Measurements from ENCODE around the gene MMD.

Gene MMD

DNA sequence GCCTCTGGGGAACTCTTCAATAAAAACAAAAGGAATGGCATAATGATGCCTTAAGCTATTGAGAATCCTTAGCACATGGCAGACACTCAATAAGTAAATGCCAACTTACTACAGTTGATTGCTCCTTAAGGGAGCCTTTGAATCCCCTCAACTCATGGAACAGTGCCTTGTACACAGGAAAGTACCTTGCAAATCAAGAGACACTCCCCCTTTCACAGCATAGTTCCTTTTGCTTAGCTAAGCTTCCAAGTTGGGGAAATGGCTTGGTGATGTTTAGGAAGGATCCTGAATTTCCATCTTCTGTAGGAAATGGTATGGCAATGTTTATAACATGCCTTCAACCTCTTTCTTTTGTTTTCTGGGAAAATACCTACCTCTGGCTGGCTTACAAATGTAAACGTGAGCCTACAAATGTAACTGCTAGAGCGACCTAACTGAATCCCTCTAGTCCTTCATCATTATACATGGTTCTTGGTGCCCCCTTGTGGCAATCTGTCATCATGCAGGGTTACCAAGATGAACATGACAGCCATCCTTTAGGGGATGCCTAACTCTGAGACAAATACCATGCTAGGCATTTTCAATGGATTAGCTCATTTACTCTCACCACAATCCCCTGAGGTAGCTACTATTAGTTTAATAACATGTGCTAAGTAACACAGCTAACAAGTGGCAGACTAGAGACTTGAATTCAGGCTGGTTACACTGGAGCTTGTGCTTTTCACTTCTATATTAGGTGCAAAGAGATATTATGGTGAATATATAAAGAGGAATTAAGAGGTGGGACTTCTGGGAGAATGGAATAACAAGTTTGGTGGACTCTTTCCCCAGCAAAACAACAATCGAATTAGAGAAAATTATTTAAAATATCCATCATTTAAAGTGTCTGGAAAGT, 65.0 kb downstream of the MMD start:
- peak; percentile 8 for DNase-seq (ENCODE audit: low read depth, low spot score)

GRCh38 chr17:55354941-55355340, 66.7 kb downstream of the MMD start:
- DNase-seq (ENCODE audit: low read depth, low spot score) = no peak
- no peak overlapping the region for H3K27ac ChIP-seq

More for the DNA sequence above, 65.0 kb downstream of the MMD start:
- H3K27ac ChIP-seq = no peak overlapping the region

- DNase-seq (ENCODE audit: low read depth, low spot score) = no peak
- H3K27ac ChIP-seq = no peak overlapping the region
Observed at GRCh38 chr17:55354010-55354409, 67.6 kb downstream of the MMD start.

DNA sequence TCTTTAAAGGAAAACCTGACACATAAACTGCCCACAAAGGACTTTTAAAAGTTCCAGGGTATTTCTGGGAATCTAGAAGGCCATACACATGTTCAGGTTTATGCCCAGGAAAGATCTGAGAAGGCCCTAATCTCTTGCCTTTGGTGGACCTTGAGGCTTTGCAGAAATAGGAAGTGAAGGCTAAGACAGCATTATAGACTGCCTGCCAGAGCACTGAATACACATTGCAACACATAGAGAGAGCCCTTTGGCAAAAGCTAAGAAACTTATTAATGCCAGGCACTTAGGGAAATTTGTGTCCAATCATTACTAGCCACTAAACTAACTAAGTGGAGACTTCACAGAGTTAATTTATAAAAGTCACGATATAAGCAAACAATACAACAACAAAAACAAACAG, 70.4 kb downstream of the MMD start:
- no peak overlapping the region for H3K27ac ChIP-seq
- DNase-seq (ENCODE audit: low read depth, low spot score) = no peak

GRCh38 chr17:55350825-55351205, 70.8 kb downstream of the MMD start:
- DNase-seq (ENCODE audit: low read depth, low spot score) = no peak
- H3K27ac ChIP-seq = no peak overlapping the region

DNA sequence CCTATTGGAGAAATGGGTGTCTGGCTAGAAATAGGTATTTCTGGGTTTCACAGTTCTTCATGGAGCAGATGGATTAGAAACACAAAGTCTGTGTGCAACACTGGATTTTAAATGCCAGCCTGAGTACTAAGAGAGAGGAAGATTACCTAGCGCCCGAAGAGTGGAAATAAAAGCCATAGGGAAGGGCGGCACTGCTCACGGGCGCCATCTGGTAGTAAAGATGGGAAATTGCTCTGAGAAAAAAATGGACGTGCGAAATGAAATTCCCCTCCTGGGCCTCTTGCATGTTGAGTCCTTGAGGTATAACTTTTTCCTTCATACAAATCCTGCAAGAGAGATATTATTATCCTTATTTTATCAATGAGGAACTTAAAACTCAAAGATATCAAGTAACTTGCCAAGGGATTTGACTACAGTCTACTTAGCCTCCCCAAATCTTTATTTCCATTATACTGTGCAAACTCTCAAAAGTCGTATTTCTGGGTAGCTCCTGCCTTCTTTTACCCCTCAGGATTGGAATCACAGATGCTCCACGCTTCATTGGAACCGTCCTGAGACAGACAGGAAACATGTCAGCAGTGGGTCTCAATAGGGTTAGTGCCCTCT, 72.8 kb downstream of the MMD start:
- H3K27ac ChIP-seq = no peak overlapping the region
- no peak for DNase-seq (ENCODE audit: low read depth, low spot score)

DNA sequence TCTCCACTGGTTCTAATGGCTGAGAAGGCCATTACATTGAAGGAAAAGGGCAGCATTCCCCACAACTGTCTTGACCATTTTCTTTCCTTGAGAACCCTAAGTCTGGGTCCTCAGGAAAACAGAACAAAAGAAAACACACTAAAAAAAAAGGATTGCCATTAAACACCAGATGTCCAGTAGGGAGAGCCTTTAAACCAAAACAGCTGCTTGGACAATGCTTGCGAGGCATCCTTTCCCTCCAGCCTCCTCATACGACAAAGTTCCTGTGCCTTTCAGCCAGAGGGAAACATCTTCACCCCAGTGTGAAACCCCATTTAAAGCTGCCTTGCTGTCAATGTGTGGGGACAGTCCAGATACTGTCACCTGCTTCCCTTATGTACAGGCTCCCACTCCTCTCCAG, 74.3 kb downstream of the MMD start:
- H3K27ac ChIP-seq = no peak overlapping the region
- DNase-seq (ENCODE audit: low read depth, low spot score) = no peak

DNA sequence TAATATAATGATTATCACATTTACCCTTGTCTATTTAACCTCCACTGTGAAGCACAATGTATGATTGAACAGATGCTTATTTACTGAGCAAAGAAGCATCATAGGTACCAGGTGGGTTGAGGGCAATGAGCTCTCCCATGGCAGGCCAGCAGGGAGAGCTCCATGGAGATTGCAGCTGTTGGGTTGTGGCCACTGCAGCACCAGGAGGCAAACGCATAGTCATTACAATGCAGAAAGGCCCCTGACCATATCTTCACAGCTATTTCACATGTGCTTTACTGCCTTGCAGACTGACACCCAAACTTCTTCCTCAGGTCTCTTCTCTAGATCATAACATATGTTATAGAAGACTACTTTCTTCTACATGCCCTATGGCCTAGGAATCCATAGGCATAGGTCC, 75.0 kb downstream of the MMD start:
- no peak for DNase-seq (ENCODE audit: low read depth, low spot score)
- H3K27ac ChIP-seq = no peak overlapping the region

DNA sequence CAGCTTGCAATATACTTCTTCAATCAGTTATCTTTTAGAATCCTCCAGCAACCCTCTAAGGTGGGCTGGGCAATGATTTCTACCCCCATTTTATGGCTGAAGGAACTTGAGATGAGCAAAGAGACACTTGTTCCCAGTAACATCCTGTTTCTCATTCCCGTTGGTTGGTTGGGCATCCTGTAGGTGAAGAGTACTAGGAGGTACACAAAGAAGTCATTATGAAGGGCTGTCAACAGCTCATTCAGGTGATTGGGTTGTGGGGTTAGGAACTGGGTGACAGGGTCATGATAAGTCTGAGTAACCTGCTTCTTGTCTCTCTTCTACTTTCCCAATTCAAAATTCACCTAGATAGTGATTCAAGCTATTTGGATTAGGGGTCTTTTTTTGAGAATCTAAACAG, 76.5 kb downstream of the MMD start:
- no peak for DNase-seq (ENCODE audit: low read depth, low spot score)
- no peak overlapping the region for H3K27ac ChIP-seq

DNA sequence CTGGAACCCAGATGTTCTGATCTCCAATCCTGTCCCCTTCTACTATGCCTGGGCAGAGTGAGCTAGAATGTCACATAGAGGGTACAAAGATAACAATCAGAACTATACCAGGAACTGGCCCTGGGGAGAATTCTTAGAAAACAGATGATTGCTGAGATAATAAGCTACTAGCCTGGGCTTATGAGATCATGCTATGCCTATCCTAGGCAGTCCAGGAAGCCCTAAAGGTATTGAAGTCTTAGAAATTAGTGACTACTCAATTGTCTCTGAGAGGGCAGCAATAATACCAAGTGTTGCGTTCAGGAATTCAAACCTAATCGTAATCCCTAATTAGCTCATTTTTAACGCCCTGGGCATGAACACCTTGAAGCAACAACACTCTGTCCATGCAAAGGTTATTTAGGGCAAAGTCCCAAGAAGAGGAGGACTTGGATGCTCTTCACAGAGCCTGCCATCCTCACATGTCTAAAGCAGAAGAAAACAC, 77.1 kb downstream of the MMD start:
- DNase-seq (ENCODE audit: low read depth, low spot score) = no peak
- H3K27ac ChIP-seq = no peak overlapping the region

DNA sequence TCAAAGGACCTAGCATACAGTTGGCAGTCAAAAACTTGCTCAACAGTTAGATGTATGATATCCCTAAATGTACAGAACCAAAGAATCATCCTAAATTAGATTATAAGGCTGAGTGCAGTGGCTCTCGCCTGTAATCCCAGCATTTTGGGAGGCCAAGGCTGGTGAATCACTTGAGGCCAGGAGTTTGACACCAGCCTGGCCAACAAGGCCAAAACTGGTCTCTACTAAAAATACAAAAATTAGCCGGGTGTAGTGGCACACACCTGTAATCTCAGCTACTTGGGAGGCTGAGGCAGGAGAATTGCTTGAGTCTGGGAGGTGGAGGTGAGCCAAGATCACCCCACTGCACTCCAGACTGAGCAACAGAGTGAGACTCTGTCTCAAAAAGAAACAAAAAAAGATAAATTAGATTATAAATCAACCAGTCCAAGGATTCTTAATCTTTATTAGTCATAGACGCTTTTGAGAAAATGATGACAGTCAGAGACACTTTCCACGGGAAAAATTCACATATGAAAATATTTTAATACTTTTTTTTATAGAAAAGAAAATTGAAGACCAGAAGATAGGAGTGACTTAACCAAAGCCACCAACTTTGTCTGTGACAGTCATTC, 77.6 kb downstream of the MMD start:
- DNase-seq (ENCODE audit: low read depth, low spot score) = no peak
- no peak overlapping the region for H3K27ac ChIP-seq

DNA sequence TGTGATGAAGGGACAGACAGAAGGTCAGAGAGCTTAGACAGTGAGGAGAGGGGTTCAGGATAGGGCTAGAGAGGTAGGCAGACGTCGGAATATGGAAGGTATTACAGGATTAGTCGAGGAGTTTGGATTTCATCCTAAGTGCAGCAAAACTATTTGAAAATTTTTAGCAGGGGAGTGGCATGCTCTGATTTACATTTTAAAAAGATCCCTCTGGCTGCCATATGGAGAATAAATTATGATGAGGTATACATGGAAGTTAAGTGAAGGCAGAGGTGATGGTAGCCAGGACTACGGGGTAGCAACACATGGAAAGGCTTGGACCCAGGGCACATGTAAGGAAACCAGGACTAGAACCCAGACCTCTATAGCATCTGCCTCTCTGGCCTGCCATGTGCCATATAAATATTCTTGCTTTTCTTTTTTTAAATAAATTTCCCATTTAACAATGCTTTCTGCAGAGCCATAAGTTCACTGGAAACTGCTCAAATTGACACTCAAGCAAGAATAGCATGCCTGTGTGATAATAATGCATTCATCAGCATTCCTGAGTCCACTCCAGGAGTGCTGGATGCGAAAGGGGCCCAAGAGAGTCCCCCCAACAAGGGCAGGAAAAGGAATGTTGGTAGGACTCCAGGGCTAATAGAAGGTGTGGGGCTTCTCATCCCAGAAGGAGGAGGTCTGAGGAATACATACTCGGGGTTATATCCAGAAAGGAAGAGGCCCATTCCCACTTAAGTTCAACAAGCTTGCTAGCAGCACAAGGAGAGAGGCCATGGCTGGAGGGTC, 78.6 kb downstream of the MMD start:
- H3K27ac ChIP-seq = no peak overlapping the region
- no peak for DNase-seq (ENCODE audit: low read depth, low spot score)
